HL-60 (cell line): ENCODE measurements around the gene SLC43A2.

Experiments used
- GABPA ChIP-seq: IDR thresholded peaks from 2 replicates; pipeline ENCODE4 v1.6.1; 2012; ENCODE audit warnings: low read depth
- POLR2AphosphoS5 ChIP-seq: IDR thresholded peaks from 2 replicates; pipeline ENCODE4 v1.6.1; 2012; ENCODE audit warnings: low read depth

GRCh38 chr17:1634841-1635650 lies 6.4 kb upstream of the SLC43A2 start:
- TF ChIP-seq POLR2AphosphoS5: no peak
- TF ChIP-seq GABPA: no peak
